Measurements from ENCODE around the gene EGFLAM. TPM values are rescaled to one million over a fixed set of nuclear protein-coding genes. Genes with fewer than 3 reads are reported as not detected.

EGFLAM gene
- total RNA-seq, 1 donor, result 11.2 TPM

DNA sequence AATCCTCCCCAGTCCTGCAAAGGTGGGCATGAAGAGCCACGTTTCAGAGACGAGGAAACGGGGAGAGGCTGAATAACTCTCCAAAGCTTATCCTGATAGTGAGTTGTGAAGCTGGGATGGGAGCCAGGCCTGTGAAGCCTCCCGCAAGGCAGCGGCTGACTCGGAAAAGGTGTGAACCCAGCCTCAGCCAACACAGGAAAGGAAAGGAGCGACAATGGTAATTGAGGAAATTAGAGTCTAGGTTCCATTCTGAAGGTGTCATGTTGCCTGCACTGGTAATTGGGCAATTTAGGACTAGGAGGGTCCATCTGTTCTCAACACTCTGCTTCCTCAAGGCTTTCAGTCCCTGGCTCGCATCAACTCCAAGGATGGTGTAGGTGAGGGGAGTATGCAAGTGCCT, 214.6 kb downstream of the EGFLAM start:
- no peaks in the 10 kb centered on the region for H3K79me2 ChIP-seq (ENCODE audit: insufficient read depth, low read length)
- H2AFZ ChIP-seq (ENCODE audit: low read length), result no peak overlapping the region
- no peak overlapping the region for H3K27ac ChIP-seq (ENCODE audit: low read depth, low read length)
- no peak overlapping the region for H3K4me3 ChIP-seq (ENCODE audit: insufficient read depth, low read length)
- TF ChIP-seq, protein P1, sequence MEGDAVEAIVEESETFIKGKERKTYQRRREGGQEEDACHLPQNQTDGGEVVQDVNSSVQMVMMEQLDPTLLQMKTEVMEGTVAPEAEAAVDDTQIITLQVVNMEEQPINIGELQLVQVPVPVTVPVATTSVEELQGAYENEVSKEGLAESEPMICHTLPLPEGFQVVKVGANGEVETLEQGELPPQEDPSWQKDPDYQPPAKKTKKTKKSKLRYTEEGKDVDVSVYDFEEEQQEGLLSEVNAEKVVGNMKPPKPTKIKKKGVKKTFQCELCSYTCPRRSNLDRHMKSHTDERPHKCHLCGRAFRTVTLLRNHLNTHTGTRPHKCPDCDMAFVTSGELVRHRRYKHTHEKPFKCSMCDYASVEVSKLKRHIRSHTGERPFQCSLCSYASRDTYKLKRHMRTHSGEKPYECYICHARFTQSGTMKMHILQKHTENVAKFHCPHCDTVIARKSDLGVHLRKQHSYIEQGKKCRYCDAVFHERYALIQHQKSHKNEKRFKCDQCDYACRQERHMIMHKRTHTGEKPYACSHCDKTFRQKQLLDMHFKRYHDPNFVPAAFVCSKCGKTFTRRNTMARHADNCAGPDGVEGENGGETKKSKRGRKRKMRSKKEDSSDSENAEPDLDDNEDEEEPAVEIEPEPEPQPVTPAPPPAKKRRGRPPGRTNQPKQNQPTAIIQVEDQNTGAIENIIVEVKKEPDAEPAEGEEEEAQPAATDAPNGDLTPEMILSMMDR (IDR thresholded peaks at IDR 0.05; ENCODE audit: extremely low read depth, low read depth, low read length), result no peak
- DNase-seq (ENCODE audit: insufficient read length, low spot score, missing footprints), result peak; percentile 26
- no peaks in the 10 kb centered on the region for H3K27me3 ChIP-seq (ENCODE audit: insufficient read depth, low read length)
- H3K4me1 ChIP-seq (ENCODE audit: insufficient read depth, low read length), result peaks cover 13% of the 10 kb centered on the region
- no peak overlapping the region for H3K4me2 ChIP-seq (ENCODE audit: insufficient read depth, low read length)
- no peaks in the 10 kb centered on the region for H4K20me1 ChIP-seq (ENCODE audit: insufficient read depth, low read length)
- no peaks in the 10 kb centered on the region for H3K36me3 ChIP-seq (ENCODE audit: insufficient read depth, low read length)
- no peaks in the 10 kb centered on the region for H3K9me3 ChIP-seq (ENCODE audit: low read depth, low read length)

DNA sequence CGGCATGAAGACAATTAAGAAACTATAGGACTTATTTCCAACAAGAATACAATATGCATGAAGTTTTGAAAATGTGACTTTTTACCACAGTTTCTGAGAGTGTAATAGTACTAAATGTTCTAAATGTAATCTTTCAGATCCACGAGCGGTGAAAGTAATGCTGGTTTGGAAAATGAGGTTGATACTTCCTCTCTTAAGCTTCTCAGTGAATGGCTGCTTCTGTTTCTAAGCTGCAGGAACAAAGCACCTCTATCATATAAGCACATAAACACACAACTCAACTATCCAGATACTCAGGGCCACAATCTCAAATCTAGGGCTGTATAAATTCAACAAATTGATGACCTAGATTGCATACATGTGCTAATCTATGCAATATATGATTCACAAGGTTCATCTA, 219.8 kb downstream of the EGFLAM start:
- Histone ChIP-seq H3K9me3 (ENCODE audit: low read depth, low read length) (no peaks in the 10 kb centered on the region), H2AFZ (ENCODE audit: low read length) (no peak overlapping the region), H3K36me3 (ENCODE audit: insufficient read depth, low read length) (no peaks in the 10 kb centered on the region), H3K79me2 (ENCODE audit: insufficient read depth, low read length) (no peaks in the 10 kb centered on the region), H3K4me1 (ENCODE audit: insufficient read depth, low read length) (no peaks in the 10 kb centered on the region), H4K20me1 (ENCODE audit: insufficient read depth, low read length) (no peaks in the 10 kb centered on the region), H3K27ac (ENCODE audit: low read depth, low read length) (no peak overlapping the region), H3K4me3 (ENCODE audit: insufficient read depth, low read length) (no peak overlapping the region), H3K27me3 (ENCODE audit: insufficient read depth, low read length) (no peaks in the 10 kb centered on the region), H3K4me2 (ENCODE audit: insufficient read depth, low read length) (no peak overlapping the region)
- TF ChIP-seq, protein P1 (IDR thresholded peaks at IDR 0.05; ENCODE audit: extremely low read depth, low read depth, low read length), result no peak
- DNase-seq (ENCODE audit: insufficient read length, low spot score, missing footprints), result no peak

DNA sequence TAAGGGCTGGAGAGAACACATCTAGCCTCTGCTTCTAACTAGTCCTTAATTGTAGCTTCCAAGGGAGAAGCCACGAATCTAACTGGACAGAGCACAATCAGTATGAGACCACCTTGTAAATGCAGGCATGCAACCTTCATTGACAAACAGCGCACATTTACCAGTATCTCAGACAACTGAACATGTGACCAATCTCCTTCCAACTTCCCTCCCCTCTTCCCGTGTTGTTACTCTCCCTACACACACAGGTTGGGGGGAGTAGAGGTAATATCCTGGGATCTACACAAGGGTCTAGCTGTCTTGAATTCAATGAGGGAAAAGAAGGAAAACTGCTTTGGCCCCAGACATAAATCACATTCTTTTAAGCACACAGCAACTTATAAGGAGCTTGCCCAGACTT, 220.5 kb downstream of the EGFLAM start:
- no peak overlapping the region for H3K4me3 ChIP-seq (ENCODE audit: insufficient read depth, low read length)
- no peaks in the 10 kb centered on the region for H3K36me3 ChIP-seq (ENCODE audit: insufficient read depth, low read length)
- no peaks in the 10 kb centered on the region for H3K27me3 ChIP-seq (ENCODE audit: insufficient read depth, low read length)
- no peak overlapping the region for H2AFZ ChIP-seq (ENCODE audit: low read length)
- no peaks in the 10 kb centered on the region for H4K20me1 ChIP-seq (ENCODE audit: insufficient read depth, low read length)
- no peak overlapping the region for H3K4me2 ChIP-seq (ENCODE audit: insufficient read depth, low read length)
- no peak overlapping the region for H3K27ac ChIP-seq (ENCODE audit: low read depth, low read length)
- no peaks in the 10 kb centered on the region for H3K79me2 ChIP-seq (ENCODE audit: insufficient read depth, low read length)
- H3K9me3 ChIP-seq (ENCODE audit: low read depth, low read length), result no peaks in the 10 kb centered on the region
- TF ChIP-seq, protein P1 (IDR thresholded peaks at IDR 0.05; ENCODE audit: extremely low read depth, low read depth, low read length), result no peak
- no peak for DNase-seq (ENCODE audit: insufficient read length, low spot score, missing footprints)
- H3K4me1 ChIP-seq (ENCODE audit: insufficient read depth, low read length), result no peaks in the 10 kb centered on the region

DNA sequence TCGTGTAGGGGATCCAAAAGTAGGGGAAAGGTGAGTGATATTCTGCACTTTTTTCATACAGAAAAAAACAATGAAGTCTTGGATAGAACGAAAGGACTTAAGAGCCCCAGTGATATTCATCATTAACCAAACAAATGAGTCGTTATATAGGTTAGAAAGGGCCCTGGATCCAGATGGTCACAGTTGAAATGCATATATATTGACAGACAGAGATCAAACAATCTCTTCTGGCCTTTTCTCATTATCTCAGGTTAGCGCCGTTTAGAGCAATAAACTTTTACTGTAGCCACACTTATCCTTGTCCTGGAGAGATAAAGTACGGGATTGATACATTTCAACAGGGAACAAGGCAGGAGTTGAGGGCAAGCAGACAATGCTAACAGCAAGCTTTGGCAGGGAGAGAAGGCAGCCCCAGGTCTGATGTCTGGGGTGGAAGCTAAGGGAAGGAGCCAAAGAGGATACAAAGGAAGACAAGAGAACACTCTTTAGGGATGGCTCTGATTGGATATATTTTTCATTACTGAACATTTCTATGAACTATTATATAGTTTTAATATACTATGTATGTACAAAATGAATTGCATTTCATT, 221.1 kb downstream of the EGFLAM start:
- no peaks in the 10 kb centered on the region for H3K27me3 ChIP-seq (ENCODE audit: insufficient read depth, low read length)
- DNase-seq (ENCODE audit: insufficient read length, low spot score, missing footprints), result peak; percentile 67

More for the DNA sequence above, 221.1 kb downstream of the EGFLAM start:
- Histone ChIP-seq H3K27ac (ENCODE audit: low read depth, low read length) (no peak overlapping the region), H2AFZ (ENCODE audit: low read length) (no peak overlapping the region), H3K79me2 (ENCODE audit: insufficient read depth, low read length) (no peaks in the 10 kb centered on the region), H3K9me3 (ENCODE audit: low read depth, low read length) (no peaks in the 10 kb centered on the region), H3K4me2 (ENCODE audit: insufficient read depth, low read length) (no peak overlapping the region), H3K4me3 (ENCODE audit: insufficient read depth, low read length) (no peak overlapping the region), H3K36me3 (ENCODE audit: insufficient read depth, low read length) (no peaks in the 10 kb centered on the region), H3K4me1 (ENCODE audit: insufficient read depth, low read length) (no peaks in the 10 kb centered on the region), H4K20me1 (ENCODE audit: insufficient read depth, low read length) (no peaks in the 10 kb centered on the region)
- TF ChIP-seq, protein P1 (IDR thresholded peaks at IDR 0.05; ENCODE audit: extremely low read depth, low read depth, low read length), result no peak
